C4-2B (cell line): ENCODE measurements around the gene KLK2.

Source experiments
- H3K27ac ChIP-seq: fragments of 450-650 bp; 2 replicates; pipeline ENCODE4 v1.5.1; 2017
- ZFX ChIP-seq: fragments of 450-650 bp; IDR thresholded peaks from 2 replicates; pipeline ENCODE4 v1.6.1; 2017
- TF ChIP-seq, protein P1 (sequence below): fragments of 450-650 bp; conservative IDR thresholded peaks from 2 replicates; pipeline ENCODE4 v1.5.1; 2017; ENCODE audit warnings: mild to moderate bottlenecking

KLK2 gene

DNA sequence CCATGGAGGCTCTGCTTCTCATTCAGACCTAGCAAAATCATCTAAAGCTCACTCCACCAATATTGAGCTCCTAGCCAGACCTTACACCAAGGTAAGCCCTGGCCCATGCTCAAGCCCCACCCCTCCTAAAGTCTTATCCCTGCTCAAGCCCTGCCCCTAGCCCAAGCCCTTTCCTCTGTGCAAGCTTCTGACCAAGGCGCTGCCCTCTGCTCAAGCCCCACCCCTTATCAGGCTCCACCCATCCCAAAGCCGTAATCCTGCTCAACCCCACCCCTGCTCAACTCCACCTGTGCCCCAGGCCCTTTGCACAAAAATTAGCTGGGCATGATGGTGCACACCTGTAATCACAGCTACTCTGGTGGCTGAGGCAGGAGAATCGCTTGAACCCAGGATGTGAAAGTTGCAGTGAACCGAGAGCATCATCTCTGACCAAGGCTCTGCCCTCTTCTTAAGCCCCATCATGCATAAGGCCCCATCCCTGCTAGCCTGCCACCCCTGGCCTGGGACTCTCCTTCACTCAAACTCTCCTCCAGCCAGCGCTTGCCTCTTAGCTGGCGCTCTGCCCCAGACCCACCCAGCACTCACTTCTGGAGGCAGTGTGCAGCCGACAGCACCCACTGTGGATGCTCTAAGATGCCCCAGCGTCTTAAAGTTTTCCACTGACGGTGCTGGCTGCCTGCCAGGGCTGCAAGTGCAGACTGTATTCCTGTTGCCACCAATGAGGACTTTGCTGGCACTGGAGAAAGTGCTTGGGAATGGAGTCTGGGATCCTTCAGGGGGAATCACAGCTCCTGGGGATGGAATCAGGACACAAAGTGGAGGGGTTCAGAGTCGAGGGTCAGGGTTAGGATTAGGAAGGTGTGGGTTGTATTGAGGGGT is 21.5 kb downstream of the KLK2 start:
- H3K27ac ChIP-seq: peak overlapping the region; percentile 100
- TF ChIP-seq ZFX: no peak

GRCh38 chr19:50896089-50896590 is 22.9 kb downstream of the KLK2 start:
- peak overlapping the region; percentile 100 for H3K27ac ChIP-seq

GRCh38 chr19:50896591-50897190 is 23.5 kb downstream of the KLK2 start:
- TF ChIP-seq ZFX: no peak
- TF ChIP-seq, protein P1, sequence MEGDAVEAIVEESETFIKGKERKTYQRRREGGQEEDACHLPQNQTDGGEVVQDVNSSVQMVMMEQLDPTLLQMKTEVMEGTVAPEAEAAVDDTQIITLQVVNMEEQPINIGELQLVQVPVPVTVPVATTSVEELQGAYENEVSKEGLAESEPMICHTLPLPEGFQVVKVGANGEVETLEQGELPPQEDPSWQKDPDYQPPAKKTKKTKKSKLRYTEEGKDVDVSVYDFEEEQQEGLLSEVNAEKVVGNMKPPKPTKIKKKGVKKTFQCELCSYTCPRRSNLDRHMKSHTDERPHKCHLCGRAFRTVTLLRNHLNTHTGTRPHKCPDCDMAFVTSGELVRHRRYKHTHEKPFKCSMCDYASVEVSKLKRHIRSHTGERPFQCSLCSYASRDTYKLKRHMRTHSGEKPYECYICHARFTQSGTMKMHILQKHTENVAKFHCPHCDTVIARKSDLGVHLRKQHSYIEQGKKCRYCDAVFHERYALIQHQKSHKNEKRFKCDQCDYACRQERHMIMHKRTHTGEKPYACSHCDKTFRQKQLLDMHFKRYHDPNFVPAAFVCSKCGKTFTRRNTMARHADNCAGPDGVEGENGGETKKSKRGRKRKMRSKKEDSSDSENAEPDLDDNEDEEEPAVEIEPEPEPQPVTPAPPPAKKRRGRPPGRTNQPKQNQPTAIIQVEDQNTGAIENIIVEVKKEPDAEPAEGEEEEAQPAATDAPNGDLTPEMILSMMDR: no peak
- H3K27ac ChIP-seq: peak overlapping the region; percentile 100

- TF ChIP-seq ZFX: no peak
- TF ChIP-seq, protein P1: no peak
- H3K27ac ChIP-seq: peak overlapping the region; percentile 100
Measured at GRCh38 chr19:50897191-50897607, 24.0 kb downstream of the KLK2 start.

- TF ChIP-seq, protein P1: no peak
- no peak for TF ChIP-seq ZFX
- peak overlapping the region; percentile 100 for H3K27ac ChIP-seq
Measured at GRCh38 chr19:50897612-50898011, 24.4 kb downstream of the KLK2 start.

DNA sequence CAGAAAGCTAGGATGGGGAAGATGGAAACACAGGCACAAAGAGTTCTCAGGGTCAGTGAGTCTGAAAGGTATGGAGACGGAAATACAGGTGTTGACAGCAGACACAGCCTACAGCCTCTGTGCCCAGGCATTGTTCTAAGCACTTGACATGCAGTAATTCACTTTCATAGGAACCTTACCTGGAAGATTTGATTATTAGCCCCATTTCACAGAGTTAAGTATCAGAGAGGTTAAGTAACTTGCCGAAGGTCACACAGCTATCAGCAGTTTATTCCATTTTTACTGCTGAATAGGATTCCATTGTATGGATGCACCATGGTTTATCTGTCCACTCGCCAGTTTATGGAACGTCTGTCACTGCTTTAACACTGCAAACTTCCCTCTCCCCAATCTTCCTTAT is 24.8 kb downstream of the KLK2 start:
- TF ChIP-seq, protein P1: no peak
- TF ChIP-seq ZFX: no peak
- peak overlapping the region; percentile 100; the same call in 1 of the 2 replicates for H3K27ac ChIP-seq

DNA sequence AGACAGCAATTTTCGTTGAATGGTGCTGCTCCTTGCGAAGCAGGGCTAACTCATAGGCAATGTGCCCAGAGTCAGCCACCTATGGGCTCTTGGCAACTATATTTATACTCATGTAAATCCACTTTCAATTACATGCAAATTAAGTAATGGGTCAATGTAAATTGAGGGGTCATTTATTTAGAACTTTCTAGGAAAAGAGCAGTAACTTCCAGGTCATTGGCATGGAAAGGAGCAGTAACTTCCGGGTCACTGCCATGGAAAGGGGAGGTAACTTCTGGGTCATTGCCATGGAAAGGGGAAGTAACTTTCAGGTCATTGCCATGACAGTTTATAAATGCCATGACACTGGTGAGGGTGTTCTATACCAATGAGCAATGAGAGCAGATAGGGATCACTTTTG is 26.3 kb downstream of the KLK2 start:
- no peak overlapping the region; the same call in 1 of the 2 replicates for H3K27ac ChIP-seq
- no peak for TF ChIP-seq ZFX
- TF ChIP-seq, protein P1: no peak

DNA sequence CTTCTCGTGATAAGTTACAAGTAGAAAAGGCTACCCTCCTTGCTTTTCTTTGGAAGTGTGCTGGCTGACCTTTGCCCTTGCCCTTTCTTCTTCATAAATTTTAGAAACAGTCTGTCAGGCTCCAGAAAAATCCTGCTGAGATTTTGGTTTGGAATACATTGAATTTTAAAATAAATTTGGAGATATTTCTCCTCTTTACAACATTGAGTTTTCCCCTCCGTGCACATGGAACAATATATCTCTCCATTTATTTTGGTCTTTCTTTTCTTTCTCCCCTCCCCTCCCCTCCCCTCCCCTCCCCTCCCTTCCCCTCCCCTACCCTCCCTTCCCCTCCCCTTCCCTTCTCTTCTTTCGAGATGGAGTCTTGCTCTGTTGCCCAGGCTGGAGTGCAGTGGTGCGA is 29.4 kb downstream of the KLK2 start:
- H3K27ac ChIP-seq: no peak overlapping the region
- TF ChIP-seq, protein P1: no peak
- no peak for TF ChIP-seq ZFX
